A673 (cell line): ENCODE measurements around the gene TBPL1.

Experiments used
- CTCF ChIP-seq: fragments of 300-800, 200-600 bp; sonication (generic); conservative IDR thresholded peaks from 2 replicates; pipeline ENCODE4 v1.5.1; 2017; ENCODE audit warnings: low read depth, mild to moderate bottlenecking, antibody characterized with exemption, low read length, moderate library complexity, mixed read lengths
- EZH2 ChIP-seq: fragments of 200-600 bp; sonication (generic); IDR thresholded peaks from 2 replicates; pipeline ENCODE4 v1.6.1; 2017; ENCODE audit warnings: borderline replicate concordance, low read depth, mild to moderate bottlenecking, mixed read lengths, antibody characterized with exemption, low read length; ENCODE audit not compliant: poor library complexity, severe bottlenecking

GRCh38 chr6:133991096-133991593 lies 38.1 kb downstream of the TBPL1 start:
- no peak for TF ChIP-seq CTCF
- TF ChIP-seq EZH2, result no peak
